ENCODE results near the gene EPHB1. TPM values are rescaled to one million over a fixed set of nuclear protein-coding genes. Genes with fewer than 3 reads are reported as not detected.

EPHB1 gene
- total RNA-seq, 1 experiment from 2014 or later: 2.8 TPM

- H3K79me2 ChIP-seq (ENCODE audit: insufficient read depth, low read length): no peaks in the 10 kb centered on the region
- no peak for DNase-seq
- no peaks in the 10 kb centered on the region for H3K9me3 ChIP-seq (ENCODE audit: control insufficient read depth, low read depth, low read length)
- H2AFZ ChIP-seq (ENCODE audit: low read length): no peak overlapping the region
- H3K27me3 ChIP-seq (ENCODE audit: insufficient read depth, low read length): no peaks in the 10 kb centered on the region
- H3K27ac ChIP-seq (ENCODE audit: insufficient read length, low read depth, low read length): no peak overlapping the region
- no peak overlapping the region for H2AK5ac ChIP-seq (ENCODE audit: insufficient read length, low read length)
- no peak overlapping the region for H3K4ac ChIP-seq (ENCODE audit: low read depth, low read length)
- H4K5ac ChIP-seq (ENCODE audit: insufficient read length, low read depth, low read length): no peak overlapping the region
- H3K14ac ChIP-seq (ENCODE audit: insufficient read depth, low read length): no peak overlapping the region
- H4K20me1 ChIP-seq (ENCODE audit: control insufficient read depth, insufficient read depth, insufficient read length): no peaks in the 10 kb centered on the region
- H2BK15ac ChIP-seq (ENCODE audit: low read depth, low read length): no peak overlapping the region
- no peak overlapping the region for H4K8ac ChIP-seq (replicated peaks; ENCODE audit: insufficient read length, low read depth, low read length)
- H2BK120ac ChIP-seq (ENCODE audit: low read depth, low read length, poor library complexity, severe bottlenecking): no peak overlapping the region
- Mint-ChIP-seq H3K9me3 (peaks cover 8 to 10% of the 10 kb centered on the region in 2 experiments; a peak in 4 of 5 replicates), H3K4me3 (no peak overlapping the region), H3K36me3 (ENCODE audit: insufficient read depth in 1 of 3, low read depth in 3 of 3) (peaks cover 3 to 24% (median 8%) of the 10 kb centered on the region in 3 experiments), H3K27ac (peak overlapping the region in 2 of 3 experiments; percentile 79 to 96; a peak in 4 of 7 replicates), H3K27me3 (ENCODE audit: low read depth) (no peaks in the 10 kb centered on the region), H3K4me1 (peaks cover 37 to 38% of the 10 kb centered on the region in 2 experiments)
- no peak overlapping the region for H3K23ac ChIP-seq (ENCODE audit: insufficient read length, low read depth, low read length)
- no peak overlapping the region for H3K56ac ChIP-seq (ENCODE audit: insufficient read length, low read depth, low read length)
- H3K9ac ChIP-seq (ENCODE audit: extremely low read depth, insufficient read length, low read length): no peak overlapping the region
- H3T11ph ChIP-seq (ENCODE audit: low read length): no peak overlapping the region
- peaks cover 5% of the 10 kb centered on the region; the same call in 1 of the 2 replicates for H3K4me1 ChIP-seq (ENCODE audit: insufficient read depth, low read length)
- no peak overlapping the region for H4K91ac ChIP-seq (ENCODE audit: insufficient read length, low read depth, low read length)
- H3K18ac ChIP-seq (ENCODE audit: insufficient read length, low read depth, low read length): no peak overlapping the region
- WGBS (ENCODE audit: extremely low coverage, insufficient read length, low lambda C conversion rate): no CpG with 5 or more reads among the region's 2 CpGs
- H3K4me2 ChIP-seq (ENCODE audit: insufficient read depth, insufficient read length, low read length): no peak overlapping the region
- H2BK20ac ChIP-seq (ENCODE audit: low read depth, low read length, poor library complexity, severe bottlenecking): no peak overlapping the region
- H3K79me1 ChIP-seq (ENCODE audit: insufficient read depth, low read depth, low read length, poor library complexity, severe bottlenecking): no peaks in the 10 kb centered on the region
- H3K23me2 ChIP-seq (ENCODE audit: insufficient read length, low read depth, low read length, poor library complexity, severe bottlenecking): no peaks in the 10 kb centered on the region
- H2BK12ac ChIP-seq (ENCODE audit: insufficient read length, low read depth, low read length): no peak overlapping the region
- H2BK5ac ChIP-seq (ENCODE audit: insufficient read length, low read length): no peak overlapping the region
- TF ChIP-seq CTCF (conservative IDR thresholded peaks at IDR 0.05): no peak
These were observed 465.0 kb downstream of the EPHB1 start for GRCh38 chr3:135260025-135260424.

Measured in H9 (cell line).